ENCODE measurements around the gene PDE6B.
"Not testable (repeated sequence)": the region's sequence is repeated elsewhere in the genome, so short reads cannot be mapped to it uniquely, and the experiment has no call there.

PDE6B gene

DNA sequence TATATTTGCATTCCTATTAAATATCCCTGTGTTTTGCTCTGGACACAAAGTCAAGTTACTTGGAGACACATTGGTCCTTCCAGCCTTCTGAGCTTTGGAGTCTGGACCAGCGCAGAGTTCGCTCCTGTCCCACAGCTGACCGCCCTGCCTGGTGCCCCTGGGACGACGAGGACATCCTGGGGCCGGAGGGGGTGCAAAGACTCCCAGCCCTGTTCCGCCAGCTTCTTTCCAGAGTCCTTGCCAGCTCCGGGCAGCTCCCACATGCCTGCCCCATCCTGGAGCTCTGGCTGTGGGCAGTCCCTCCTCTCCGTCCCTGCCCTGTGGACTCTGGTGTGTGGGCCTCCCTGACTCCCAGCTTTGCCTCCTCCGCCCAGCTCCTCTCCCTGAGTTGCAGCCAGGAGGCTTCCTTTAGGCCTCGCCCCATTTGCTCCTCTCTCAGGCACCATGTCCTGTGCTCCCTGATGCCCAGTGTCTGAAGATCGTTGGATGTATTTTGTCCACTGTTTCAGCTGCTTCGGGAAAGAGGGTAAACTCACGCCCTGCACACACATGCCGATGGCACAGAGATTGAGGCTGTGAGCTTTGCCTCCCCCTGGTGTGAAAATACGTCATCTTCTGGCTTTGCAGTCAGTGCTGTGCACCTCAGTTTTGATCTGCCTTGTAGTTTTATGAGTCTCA is 75.4 kb downstream of the PDE6B start:
- ChIA-PET POLR2A (ENCODE audit: low non-redundant PET) (no interaction called here), CTCF (interaction anchor here (1.4 kb wide), 1 partner anchor 17 kb away, joined by 3 read pairs; no protein-coding TSS in a partner anchor)
- no peak overlapping the region; the same call in 1 of the 2 replicates for H3K27ac ChIP-seq
- no peak for TF ChIP-seq CTCF (conservative IDR thresholded peaks at IDR 0.05; ENCODE audit: low read depth)
- no peak for DNase-seq (ENCODE audit: low spot score)

GRCh38 chr4:702618-703048 is 77.3 kb downstream of the PDE6B start:
- no peak overlapping the region for H3K27ac ChIP-seq
- ChIA-PET POLR2A (ENCODE audit: low non-redundant PET) (no interaction called here), CTCF (no interaction called here)
- DNase-seq (ENCODE audit: low spot score), result no peak
- no peak for TF ChIP-seq CTCF (conservative IDR thresholded peaks at IDR 0.05; ENCODE audit: low read depth)

GRCh38 chr4:703336-704197 is 78.2 kb downstream of the PDE6B start:
- POLR2A ChIA-PET (ENCODE audit: low non-redundant PET), result no interaction called here
- DNase-seq (ENCODE audit: low spot score), result no peak
- no peak for TF ChIP-seq CTCF (conservative IDR thresholded peaks at IDR 0.05; ENCODE audit: low read depth)
- CTCF ChIA-PET, result no interaction called here
- H3K27ac ChIP-seq, result no peak overlapping the region

GRCh38 chr4:704198-704891 is 79.0 kb downstream of the PDE6B start:
- no peak overlapping the region for H3K27ac ChIP-seq
- CTCF ChIA-PET, result no interaction called here
- POLR2A ChIA-PET (ENCODE audit: low non-redundant PET), result no interaction called here
- no peak for TF ChIP-seq CTCF (conservative IDR thresholded peaks at IDR 0.05; ENCODE audit: low read depth)
- no peak for DNase-seq (ENCODE audit: low spot score)

DNA sequence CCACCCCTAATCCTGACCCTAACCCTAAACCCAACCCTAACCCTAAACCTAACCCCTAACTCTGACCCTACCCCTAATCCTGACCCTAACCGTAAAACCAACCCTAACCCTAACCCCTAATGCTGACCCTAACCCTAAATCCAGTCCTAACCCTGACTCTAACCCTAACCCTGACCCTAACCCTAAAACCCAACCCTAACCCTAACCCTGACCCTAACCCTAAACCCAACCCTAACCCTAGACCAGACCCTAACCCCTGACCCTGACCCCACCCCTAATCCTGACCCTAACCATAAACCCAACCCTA is 79.6 kb downstream of the PDE6B start:
- peak overlapping the region; percentile 77 for H3K27ac ChIP-seq
- no peak for TF ChIP-seq CTCF (conservative IDR thresholded peaks at IDR 0.05; ENCODE audit: low read depth)
- CTCF ChIA-PET, result no interaction called here
- DNase-seq (ENCODE audit: low spot score), result no peak
- POLR2A ChIA-PET (ENCODE audit: low non-redundant PET), result no interaction called here

- peak within 1 kb of the TSS; percentile 77 for H3K27ac ChIP-seq
- ChIA-PET POLR2A (ENCODE audit: low non-redundant PET) (no interaction called here), CTCF (no interaction called here)
- no peak for TF ChIP-seq CTCF (conservative IDR thresholded peaks at IDR 0.05; ENCODE audit: low read depth)
- peak; percentile 97 for DNase-seq (ENCODE audit: low spot score)
Measured at GRCh38 chr4:705278-706082, 80.1 kb downstream of the PDE6B start, which contains the start of gene PCGF3. TSS of gene PCGF3 (plus strand) at chr4:705832. CDS start at chr4:733681, 27,849 bp downstream.

- DNase-seq (ENCODE audit: low spot score); POLR2A ChIA-PET (ENCODE audit: low non-redundant PET); CTCF ChIA-PET: not testable (repeated sequence)
- H3K27ac ChIP-seq, result peak overlapping the region; percentile 77
Measured at GRCh38 chr4:706083-706633, 80.8 kb downstream of the PDE6B start.
